GM12873 (cell line): ENCODE results near the gene SHISAL2A.

ENCODE experiments used
- CTCF ChIP-seq: IDR thresholded peaks from 2 replicates; pipeline ENCODE4 v1.5.1; 2012; ENCODE audit warnings: low read depth, mild to moderate bottlenecking, moderate library complexity, low read length, control low read depth; ENCODE audit not compliant: insufficient read depth; ENCODE audit errors: missing control alignments

Gene SHISAL2A

GRCh38 chr1:52686830-52687229, 53.9 kb downstream of the SHISAL2A start:
- no peak for TF ChIP-seq CTCF

GRCh38 chr1:52691821-52692220, 58.9 kb downstream of the SHISAL2A start:
- no peak for TF ChIP-seq CTCF

- TF ChIP-seq CTCF, result no peak
These were observed 59.7 kb downstream of the SHISAL2A start for GRCh38 chr1:52692697-52693096.

- no peak for TF ChIP-seq CTCF
These were observed 60.9 kb downstream of the SHISAL2A start for GRCh38 chr1:52693843-52694242.

GRCh38 chr1:52695627-52696026, 62.7 kb downstream of the SHISAL2A start:
- TF ChIP-seq CTCF, result no peak

GRCh38 chr1:52697795-52698674, 65.1 kb downstream of the SHISAL2A start, which contains the start of gene COA7:
COA7 (minus strand) TSS chr1:52698347; CDS start chr1:52698326, 21 bp downstream.
- TF ChIP-seq CTCF, result no peak

GRCh38 chr1:52702886-52703787, 70.2 kb downstream of the SHISAL2A start:
- no peak for TF ChIP-seq CTCF
